Measurements from ENCODE around the gene PPP1R1C. TPM values are rescaled to one million over a fixed set of nuclear protein-coding genes. Genes with fewer than 3 reads are reported as not detected.

The PPP1R1C gene
- total RNA-seq, 1 donor from 2014 or later = 0.93 TPM

DNA sequence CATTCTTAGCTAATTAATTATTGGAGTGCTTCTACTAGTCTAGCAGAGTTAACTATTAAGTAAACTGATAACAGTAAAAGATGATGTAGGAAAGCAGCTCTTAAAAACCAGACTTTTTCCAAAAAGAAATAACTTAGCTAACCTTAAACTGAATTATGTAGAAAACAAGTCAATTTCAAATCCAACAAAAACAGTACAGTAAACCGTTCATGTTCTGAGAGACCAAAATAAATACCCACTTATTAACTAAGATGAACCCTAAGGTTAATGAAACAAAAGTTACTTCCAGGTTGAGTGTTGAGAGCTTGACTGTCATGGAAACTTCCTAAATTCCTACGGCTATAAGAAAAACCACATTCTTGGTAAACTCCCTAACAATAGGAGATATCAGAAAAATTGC is 181.2 kb downstream of the PPP1R1C start:
- DNase-seq (ENCODE audit: extremely low read depth, low read depth, low spot score) = no peak

Other genes with a start within 250 kb of the PPP1R1C start
- 122 and 149 TPM in 2 replicates for gene ITPRID2, start 94.1 kb upstream of the PPP1R1C start, total RNA-seq

Data from glomerular endothelial cell (primary cell).